ENCODE results near the gene HBM. TPM values are rescaled to one million over a fixed set of nuclear protein-coding genes. Genes with fewer than 3 reads are reported as not detected.
A peak's percentile ranks its signal among the peaks of the same experiment; 100 is the strongest.
"Not testable (repeated sequence)": the region's sequence is repeated elsewhere in the genome, so short reads cannot be mapped to it uniquely, and the experiment has no call there.

HBM gene
- total and polyA plus RNA-seq, 11 donors, result 0.54 to 0.62 (median 0.58) TPM; not detected in 7

DNA sequence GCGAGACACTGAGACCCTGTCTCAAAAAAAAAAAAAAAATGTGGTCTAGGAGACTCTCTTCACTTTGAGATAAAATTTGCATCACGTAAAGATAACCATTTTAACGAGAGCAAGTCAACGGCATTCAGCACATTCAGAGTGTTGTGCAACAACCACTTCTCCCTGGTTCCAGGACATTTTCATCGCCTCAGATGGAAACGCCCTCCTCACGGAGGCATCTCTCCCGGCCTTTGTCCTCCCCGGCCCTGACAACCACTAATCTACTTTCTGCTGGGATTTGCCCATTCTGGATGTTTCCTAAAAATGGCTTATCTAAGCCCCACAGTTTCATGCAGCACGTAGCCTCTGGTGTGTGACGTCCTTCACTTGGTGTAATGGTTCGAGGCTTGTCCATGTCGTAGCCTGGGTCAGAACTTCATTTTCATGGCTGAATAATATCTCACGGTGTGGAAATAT is 21.0 kb upstream of the HBM start:
- ATAC-seq (no peak), DNase-seq (no peak)
- Histone ChIP-seq H3K9me3 (no peaks in the 10 kb centered on the region), H3K27me3 (peaks cover 0 to 27% (median 0%) of the 10 kb centered on the region in 9 donors), H3K4me3 (no peak overlapping the region), H3K27ac (no peak overlapping the region), H3K4me1 (no peaks in the 10 kb centered on the region), H3K36me3 (no peaks in the 10 kb centered on the region)
- intact Hi-C loops (cut with DNase I), result no loop called here
- 69 to 78% (median 71%) methylated on average over 14 of the region's 14 CpGs for WGBS, 4 donors
- TF ChIP-seq CTCF (IDR thresholded peaks at IDR 0.05) (no peak), POLR2A (IDR thresholded peaks at IDR 0.05) (no peak)

- Histone ChIP-seq H3K27ac (no peak overlapping the region), H3K4me1 (no peaks in the 10 kb centered on the region), H3K4me3 (no peak overlapping the region), H3K27me3 (peaks cover 0 to 35% (median 0%) of the 10 kb centered on the region in 9 donors), H3K36me3 (no peaks in the 10 kb centered on the region), H3K9me3 (no peaks in the 10 kb centered on the region)
- TF ChIP-seq CTCF (IDR thresholded peaks at IDR 0.05) (no peak), POLR2A (IDR thresholded peaks at IDR 0.05) (no peak)
- WGBS, 4 donors, result 80 to 89% (median 86%) methylated on average over 2 of the region's 2 CpGs
- DNase-seq (no peak), ATAC-seq (no peak)
- intact Hi-C loops (cut with DNase I), result no loop called here
Measured at GRCh38 chr16:146646-147045, 19.1 kb upstream of the HBM start.

GRCh38 chr16:149024-149660 is 16.6 kb upstream of the HBM start:
- WGBS, 4 donors, result 41 to 48% (median 45%) methylated on average over 9 of the region's 9 CpGs
- DNase-seq (no peak), ATAC-seq (peak in 2 of 4 donors; percentile 11 to 30)
- Histone ChIP-seq H3K9me3 (no peaks in the 10 kb centered on the region), H3K36me3 (no peaks in the 10 kb centered on the region), H3K4me3 (no peak overlapping the region), H3K27ac (no peak overlapping the region), H3K4me1 (peaks cover 0 to under 1% (median 0%) of the 10 kb centered on the region in 12 donors), H3K27me3 (peaks cover 0 to 26% (median 0%) of the 10 kb centered on the region in 9 donors)
- no peak for TF ChIP-seq CTCF (IDR thresholded peaks at IDR 0.05)
- TF ChIP-seq POLR2A (IDR thresholded peaks at IDR 0.05), result no peak
- intact Hi-C loops (cut with DNase I), result no loop called here

GRCh38 chr16:152141-153128 is 13.3 kb upstream of the HBM start, which contains the start of gene HBZ:
Gene HBZ (plus strand): TSS chr16:152644. CDS start chr16:152910, 266 bp downstream.
- Histone ChIP-seq H3K27ac (no peak within 1 kb of the TSS), H3K9me3 (no peaks in the 10 kb centered on the region), H3K27me3 (peaks cover 0 to 52% (median 29%) of the 10 kb centered on the region in 9 donors), H3K36me3 (no peaks in the 10 kb centered on the region), H3K4me1 (peaks cover 0 to 10% (median 8%) of the 10 kb centered on the region in 12 donors), H3K4me3 (no peak within 1 kb of the TSS)
- peak in 2 of 4 donors; percentile 16 to 36 for ATAC-seq
- intact Hi-C loops (cut with DNase I), result loop anchor here in 1 of 10 donors (1.0 kb wide), 1 partner anchor 10 kb away; no protein-coding TSS in a partner anchor
- no peak for DNase-seq
- TF ChIP-seq CTCF (IDR thresholded peaks at IDR 0.05) (no peak), POLR2A (IDR thresholded peaks at IDR 0.05) (no peak)
- WGBS, 4 donors, result 71 to 77% (median 74%) methylated on average over 17 of the region's 17 CpGs

GRCh38 chr16:153129-153521 is 12.7 kb upstream of the HBM start:
- not testable (repeated sequence) for H3K36me3 ChIP-seq, H3K27ac ChIP-seq, DNase-seq, H3K4me3 ChIP-seq, H3K9me3 ChIP-seq
- ATAC-seq, result peak in 1 of 4 donors; percentile 41
- Histone ChIP-seq H3K27me3 (peaks cover 0 to 58% (median 29%) of the 10 kb centered on the region in 9 donors), H3K4me1 (peaks cover 0 to 10% (median 8%) of the 10 kb centered on the region in 12 donors)
- intact Hi-C loops (cut with DNase I), result loop anchor here in 1 of 10 donors (1.0 kb wide), 1 partner anchor 9 kb away; no protein-coding TSS in a partner anchor
- 41 to 71% (median 63%) methylated on average over 3 to 5 of the region's 6 CpGs for WGBS, 4 donors

GRCh38 chr16:153550-154216 is 12.1 kb upstream of the HBM start:
- peak in 2 of 4 donors; percentile 23 to 28 for ATAC-seq
- not testable (repeated sequence) for H3K27ac ChIP-seq, DNase-seq, H3K4me3 ChIP-seq, H3K36me3 ChIP-seq, H3K9me3 ChIP-seq
- WGBS, 4 donors, result no CpG with 5 or more reads among the region's 74 CpGs
- intact Hi-C loops (cut with DNase I), result loop anchor here in 1 of 10 donors (1.0 kb wide), 1 partner anchor 9 kb away; no protein-coding TSS in a partner anchor
- Histone ChIP-seq H3K27me3 (peaks cover 0 to 53% (median 29%) of the 10 kb centered on the region in 9 donors), H3K4me1 (peaks cover 0 to 10% (median 8%) of the 10 kb centered on the region in 12 donors)

Data from heart left ventricle (tissue), 16 donors.